Measurements from ENCODE around the gene NAGPA.
"Not testable (repeated sequence)": the region's sequence is repeated elsewhere in the genome, so short reads cannot be mapped to it uniquely, and the experiment has no call there.

Gene NAGPA

DNA sequence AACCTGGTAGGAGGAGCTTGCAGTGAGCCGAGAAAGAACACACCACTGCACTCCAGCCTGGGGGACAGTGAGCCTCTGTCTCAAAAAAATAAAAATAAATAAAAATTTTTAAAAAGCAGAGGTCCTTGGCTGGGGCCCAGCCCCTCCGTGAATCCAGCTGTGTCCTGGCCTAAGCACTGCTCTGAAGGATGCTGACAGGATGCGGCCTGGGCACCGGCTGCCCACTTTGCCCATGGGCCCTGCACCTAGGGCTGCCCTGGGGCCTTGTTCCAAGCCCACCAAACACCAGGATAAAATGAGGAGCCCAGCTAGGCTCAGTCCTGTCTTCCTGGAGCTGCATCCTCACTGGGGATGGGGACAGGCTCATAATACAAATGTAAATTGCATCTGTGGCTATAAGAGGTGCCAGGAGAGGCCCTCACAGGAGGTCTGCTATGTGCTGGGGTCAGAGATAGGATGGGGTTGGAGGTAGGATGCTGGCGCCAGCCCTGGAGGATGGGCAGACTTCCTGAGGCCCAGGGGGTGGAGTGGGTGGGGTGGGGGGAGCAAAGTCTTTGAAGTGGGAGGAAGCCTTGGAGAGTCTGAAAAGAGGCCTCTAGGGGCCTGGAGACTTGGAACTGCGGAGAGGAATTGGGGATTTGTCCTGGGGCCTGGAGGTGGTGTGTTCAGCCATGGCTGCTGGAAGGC, 25.8 kb upstream of the NAGPA start:
- DNase-seq = no peak

DNA sequence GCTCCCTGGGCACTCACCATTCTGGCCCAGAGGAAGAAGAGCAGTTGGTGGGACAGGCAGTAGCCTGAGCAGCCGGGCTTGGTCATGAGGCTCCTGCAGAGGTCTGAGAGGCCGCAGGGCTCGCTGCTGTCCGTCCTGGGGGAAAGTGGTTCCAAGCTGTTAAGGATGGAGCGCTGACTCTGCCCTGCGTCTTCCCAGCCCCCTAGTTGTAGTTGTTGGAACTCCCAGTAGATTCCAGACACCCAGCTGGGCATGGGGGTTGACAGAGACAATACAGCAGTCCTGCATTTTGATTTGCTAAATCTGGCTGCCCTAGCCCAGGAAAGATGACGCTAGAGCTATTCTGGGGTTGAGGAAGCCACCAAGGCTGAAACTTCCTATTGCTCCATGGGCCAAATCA, 24.7 kb upstream of the NAGPA start:
- no peak for DNase-seq

DNA sequence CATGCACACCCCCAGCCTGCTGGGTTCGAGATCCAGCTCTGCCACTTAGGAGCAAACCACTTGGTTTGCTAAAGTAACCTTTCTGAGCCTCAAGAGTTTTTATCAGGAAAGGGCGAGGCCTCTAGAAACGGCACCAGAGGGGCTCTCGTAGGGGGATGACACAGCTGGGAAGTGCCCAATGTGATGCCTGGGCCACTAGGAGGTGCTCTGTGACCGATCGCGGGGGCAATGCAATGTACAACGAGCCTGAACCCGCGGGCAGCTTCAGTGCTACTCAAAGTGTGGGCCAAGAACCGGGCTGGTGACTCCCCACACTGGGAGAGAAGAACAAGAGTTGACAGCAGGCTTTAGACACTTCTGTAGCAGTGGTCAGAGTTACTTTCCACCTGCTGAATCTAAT, 22.6 kb upstream of the NAGPA start:
- no peak for DNase-seq

DNA sequence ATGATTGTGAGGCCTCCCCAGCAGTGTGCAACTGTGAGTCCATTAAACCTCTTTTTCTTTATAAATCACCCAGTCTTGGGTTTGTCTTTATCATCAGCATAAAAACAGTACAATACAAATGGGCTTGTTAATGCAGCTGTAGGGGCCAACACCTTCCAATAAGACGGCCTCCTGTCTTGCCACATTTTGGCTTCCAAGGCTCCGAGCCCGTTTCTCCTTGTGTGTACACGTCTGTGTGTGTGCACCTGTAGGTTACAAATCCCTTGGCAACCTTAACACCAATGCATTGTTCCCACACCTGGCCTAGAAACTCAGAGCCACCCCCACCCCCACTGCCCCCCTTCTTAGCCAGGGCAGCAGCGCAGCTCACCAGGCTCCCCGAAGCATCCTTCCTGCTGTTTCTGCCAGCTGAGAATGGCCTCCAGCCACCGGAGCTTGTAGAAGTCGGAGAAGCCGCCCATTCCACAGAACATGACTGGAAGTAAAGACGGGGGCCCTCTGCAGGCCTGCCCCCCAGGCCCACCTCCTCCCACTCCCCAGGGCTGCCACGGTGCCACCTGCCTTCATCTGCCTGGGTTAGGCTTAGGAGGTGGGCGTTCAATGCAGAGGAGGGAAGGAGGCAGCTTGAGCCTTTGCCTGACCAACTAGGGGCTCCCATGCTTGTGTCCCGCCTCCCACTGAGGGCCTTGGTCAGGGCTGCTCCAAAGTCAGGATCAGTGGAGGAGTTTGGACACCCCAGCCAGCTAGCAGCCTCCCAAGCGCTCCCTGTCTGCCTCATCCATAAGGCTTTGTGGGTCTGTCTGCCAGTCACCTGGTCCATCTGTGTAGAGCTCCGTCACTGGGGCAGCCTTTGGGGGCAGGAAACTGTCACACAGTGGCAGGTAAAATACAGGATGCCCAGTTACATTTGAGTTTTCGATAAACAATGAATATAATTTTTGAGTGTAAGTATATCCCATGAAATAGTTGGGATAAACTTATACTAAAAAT, 21.4 kb upstream of the NAGPA start:
- DNase-seq = no peak

DNA sequence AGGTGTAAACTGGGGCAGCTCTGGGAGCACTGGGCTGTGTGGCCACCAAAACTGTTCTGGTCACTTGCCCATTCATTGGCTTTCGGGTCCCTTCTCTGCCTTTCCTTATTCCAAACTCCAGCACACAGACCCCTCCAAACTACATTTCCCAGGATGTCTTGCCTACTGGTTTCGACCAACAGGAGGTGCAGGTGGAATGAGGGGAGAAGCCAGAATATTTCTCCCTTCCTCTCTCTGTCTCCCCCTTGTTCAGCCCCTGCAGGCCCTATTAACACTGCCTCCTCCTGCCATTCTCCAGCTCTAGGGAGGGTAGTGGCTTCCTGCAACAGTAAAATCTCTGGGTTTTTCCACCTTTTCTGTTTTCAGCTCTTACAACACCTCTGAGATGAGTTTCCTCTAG, 13.2 kb upstream of the NAGPA start:
- DNase-seq = no peak

DNA sequence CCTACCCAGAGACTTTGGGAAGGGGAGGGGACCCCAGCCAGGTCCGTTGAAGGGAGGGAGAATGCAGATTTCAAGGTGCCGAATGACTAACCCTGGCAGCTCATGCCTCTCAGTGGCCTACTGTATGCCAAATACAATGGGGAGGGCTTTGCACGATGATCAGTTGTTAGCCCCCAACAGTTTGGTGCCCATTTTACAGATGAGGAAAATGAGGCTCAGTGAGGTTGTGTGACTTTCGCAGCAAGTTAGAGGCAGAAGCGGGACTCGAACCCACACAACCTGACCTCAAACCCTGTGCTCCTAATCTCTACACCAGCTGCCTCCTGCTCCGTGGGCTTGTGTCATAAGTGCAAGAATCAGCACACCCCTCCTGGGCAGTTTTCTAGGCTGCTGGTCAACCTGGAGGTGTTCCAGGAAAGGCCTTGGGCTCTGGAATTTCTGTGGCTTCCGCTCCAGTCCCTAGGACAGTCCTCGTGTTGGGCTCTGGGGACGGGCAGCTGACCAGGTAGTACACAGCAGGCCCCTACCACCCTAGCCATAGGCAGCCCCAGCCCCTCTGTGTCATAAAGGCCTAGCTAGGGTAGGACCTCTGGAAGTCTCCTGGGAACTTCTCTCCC, 11.9 kb upstream of the NAGPA start:
- DNase-seq = no peak

DNA sequence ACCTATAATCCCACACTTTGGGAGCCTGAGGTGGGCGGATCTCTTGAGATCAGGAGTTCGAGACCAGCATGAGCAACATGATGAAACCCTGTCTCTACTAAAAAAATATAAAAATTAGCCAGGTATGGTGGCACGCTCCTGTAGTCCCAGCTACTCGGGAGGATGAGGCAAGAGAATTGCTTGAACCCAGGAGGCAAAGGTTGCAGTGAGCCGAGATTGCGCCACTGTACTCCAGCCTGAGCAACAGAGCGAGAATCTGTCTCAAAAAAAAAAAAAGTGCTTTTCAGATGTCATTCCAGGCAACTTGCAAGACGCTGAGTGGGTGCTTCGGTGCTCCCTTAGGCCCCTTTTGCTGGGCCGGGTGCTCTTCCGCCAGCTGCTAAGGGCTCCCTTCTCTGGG, 10.8 kb upstream of the NAGPA start:
- not testable (repeated sequence) for DNase-seq

DNA sequence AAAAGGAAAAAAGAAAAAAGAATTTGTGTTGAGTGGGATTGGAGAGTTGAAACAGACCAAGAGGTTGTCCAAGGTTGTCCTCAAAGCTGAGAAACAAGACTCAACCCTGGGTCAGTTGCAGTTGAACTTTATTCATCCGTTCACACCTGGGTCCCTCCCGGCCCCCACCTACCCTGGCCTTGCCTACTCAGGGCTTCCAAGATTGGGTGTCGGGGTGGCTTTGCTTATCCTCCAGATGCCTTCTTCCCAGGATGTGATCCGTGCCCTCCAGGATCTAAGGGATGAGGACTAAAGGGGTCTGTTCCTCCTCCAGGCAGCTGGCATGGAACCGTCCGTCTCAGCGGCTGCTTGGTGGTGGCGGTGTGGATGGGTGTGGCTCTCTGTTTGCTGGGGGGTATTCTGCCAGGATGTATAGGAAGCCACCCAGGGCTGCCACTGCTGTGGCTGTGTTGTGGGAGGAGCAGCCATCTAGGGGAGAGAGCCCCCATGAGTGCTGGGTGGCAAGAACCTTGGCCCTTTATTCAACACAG, 10.3 kb upstream of the NAGPA start:
- DNase-seq = no peak

DNA sequence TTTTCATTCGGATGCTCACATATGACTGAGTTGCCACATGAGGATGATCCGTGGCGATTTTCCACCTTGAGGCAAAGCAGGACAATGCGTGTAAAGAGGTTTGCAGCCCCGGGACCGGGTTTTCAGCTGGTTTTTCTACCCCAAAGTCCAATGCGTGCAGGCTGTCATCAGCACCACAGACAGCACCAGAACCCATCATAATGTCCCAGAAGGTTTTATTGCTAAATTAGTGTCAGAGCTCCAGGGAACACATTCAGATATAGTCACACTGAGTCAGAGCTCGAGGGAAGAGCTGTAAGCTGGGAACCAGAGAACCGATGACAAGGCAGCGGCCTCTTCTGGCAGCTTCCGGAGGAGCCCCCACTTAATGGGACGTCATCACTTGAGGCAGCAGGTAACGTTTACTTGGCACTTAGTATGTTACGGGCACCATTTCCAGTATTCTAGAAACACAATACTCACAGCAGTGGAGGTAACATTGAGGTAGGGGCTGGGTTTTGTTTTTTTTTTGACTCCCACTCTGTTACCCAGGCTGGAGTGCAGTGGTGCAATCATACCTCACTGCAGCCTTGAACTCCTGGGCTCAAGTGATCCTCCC, 8.9 kb upstream of the NAGPA start:
- no peak for DNase-seq

DNA sequence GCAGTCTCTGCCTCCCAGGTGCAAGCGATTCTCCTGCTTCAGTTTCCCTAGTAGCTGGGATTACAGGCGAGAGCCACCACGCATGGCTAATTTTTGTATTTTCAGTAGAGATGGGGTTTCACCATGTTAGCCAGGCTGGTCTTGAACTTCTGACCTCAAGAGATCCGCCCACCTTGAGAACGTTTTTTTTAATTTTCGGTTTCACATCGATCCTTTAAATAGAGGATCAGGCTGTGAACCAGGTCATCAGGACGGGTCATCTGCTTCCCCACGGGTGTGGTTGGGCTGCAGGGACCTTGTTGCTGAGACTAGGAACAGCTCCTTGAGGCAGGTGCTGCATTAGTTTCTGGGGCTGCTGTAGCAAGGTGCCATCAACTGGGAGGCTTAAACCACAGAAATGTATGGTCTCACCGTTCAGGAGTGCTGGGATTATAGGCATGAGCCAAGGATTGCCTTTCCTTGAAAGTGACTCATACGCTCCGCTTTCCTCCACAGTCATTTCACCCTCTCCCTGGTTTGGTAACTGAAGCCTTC, 7.9 kb upstream of the NAGPA start:
- DNase-seq = no peak

DNA sequence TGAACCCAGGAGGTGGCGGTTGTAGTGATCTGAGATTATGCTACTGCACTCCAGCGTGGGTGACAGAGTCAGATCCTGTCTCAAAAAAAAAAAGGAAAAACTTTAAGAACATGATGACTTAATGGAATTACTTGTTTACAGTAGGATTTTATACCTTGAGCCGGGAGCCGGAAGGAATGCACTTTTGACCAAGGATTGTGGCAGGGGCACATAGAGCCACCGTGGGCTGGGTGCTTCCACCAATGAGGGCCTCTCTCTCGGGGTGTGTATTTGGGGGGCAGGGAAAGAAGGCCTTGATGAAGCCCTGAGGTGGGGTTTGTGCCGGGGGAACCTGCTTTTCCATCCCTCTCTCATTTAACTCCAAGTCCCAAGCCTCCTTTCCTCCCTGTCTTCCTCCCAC, 6.7 kb upstream of the NAGPA start:
- DNase-seq = no peak

DNA sequence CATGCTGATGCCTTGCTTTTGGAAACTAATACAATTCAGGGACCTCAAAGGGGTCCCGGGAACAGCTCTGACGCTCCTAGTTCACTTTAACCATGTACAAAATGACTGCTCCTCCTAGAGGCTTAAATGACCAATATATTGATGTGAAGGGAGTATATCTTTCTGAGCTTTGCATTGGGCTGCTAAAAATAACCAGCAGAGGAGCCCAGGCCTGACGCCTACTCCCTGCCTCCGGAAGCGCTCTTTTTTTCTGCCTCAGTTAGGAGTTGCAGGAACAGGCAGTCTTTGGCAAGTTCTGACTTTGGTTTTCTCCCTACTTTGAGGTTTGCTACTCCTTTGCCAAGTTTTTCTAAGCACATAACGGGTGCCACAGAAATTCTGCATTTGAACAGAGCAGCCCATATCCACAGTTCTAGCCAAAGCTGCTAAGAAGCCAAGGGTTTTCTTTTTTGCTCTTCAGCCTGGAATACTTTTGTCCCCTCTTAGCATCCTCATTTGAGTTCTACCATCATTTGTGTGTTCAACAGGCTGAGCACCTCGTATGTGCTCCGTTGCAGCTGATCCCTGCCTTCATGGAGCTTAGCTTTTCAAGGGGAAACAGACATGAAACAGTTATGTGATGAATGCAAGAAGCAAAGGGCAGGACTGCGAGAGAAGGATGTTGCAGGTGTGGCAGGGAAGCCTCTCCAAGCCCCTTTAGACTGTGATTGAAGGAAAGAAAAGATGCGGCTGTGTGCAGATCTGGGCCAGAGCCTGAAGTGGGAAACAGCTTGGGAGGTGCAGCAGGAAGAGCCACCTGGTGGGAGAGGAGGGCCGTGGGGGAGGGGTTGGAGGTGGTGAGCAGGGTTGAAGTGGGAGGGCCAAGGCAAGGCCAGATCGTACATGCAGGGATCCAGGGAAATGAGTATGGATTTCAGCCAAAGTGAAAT, 2.8 kb upstream of the NAGPA start:
- DNase-seq = no peak

DNA sequence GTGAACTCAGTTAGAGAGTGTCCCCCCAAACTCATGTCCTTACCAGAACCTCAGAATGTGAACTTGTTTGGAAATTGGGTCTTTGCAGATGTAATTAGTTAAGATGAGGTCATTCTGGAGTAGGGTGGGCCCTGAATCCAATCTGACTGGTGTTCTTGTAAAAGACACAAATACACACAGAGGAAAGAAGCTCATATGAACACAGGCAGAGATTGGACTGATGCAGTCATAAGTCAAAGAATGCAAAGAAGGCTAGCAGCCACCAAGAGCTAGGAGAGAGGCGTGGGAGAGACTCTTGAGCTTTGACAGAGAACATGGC, 2.1 kb upstream of the NAGPA start:
- no peak for DNase-seq

DNA sequence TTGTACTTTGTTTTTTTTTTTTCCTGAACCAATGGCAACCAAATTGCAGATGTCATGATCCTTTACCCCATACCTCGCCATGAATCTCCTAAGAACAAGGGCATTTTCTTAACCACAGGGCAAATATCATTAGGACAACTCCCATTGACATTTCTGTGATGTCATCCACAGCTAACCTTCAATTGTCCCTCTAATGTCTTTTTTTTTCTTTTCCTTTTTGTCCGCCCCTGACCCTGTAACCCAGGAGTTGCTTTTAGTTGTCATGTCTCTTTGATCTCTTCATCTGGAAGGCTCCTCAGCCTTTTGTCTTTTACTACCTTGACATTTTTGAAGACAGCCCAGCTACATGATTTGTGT, 410 bp upstream of the NAGPA start:
- DNase-seq = no peak

DNA sequence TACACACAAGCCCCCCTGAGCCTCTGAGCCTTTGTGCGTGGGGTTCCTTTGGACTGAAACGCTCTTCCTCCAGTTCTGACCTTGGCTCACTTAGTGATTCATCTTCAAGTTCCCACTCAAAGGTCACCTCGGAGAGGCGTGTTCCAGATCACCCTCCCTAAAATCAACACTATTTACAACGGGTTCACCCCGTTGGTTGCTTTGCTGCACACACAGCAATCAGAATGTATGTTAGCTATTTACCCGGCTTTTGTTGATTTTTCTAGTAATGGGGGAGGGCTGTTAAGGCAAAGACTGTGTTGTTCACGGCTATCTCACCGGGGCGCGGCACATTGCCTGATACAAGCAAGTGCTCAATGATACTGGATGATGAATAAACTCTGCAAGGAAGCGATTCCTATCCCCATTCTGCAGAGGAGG, 977 bp downstream of the NAGPA start:
- DNase-seq = no peak

DNA sequence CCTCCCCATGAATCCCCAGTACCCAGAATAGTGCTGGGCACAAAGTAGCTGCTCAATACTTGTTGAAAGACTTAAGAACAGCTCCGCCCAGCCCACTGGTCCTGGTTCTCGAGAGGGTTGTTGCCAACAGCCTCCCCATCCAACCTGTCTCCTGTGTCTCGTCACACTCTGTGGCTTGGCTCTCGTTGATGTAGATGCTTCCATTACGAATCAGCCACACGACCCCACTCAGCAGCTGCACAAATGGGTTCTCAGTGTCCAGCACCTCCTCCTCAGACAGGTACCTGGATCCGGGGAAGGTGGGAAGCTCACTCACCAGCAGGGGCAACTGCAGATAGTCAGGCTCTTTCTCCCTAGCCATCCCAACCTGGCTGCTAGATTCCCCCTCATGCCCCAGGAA, 2.1 kb downstream of the NAGPA start:
- no peak for DNase-seq

DNA sequence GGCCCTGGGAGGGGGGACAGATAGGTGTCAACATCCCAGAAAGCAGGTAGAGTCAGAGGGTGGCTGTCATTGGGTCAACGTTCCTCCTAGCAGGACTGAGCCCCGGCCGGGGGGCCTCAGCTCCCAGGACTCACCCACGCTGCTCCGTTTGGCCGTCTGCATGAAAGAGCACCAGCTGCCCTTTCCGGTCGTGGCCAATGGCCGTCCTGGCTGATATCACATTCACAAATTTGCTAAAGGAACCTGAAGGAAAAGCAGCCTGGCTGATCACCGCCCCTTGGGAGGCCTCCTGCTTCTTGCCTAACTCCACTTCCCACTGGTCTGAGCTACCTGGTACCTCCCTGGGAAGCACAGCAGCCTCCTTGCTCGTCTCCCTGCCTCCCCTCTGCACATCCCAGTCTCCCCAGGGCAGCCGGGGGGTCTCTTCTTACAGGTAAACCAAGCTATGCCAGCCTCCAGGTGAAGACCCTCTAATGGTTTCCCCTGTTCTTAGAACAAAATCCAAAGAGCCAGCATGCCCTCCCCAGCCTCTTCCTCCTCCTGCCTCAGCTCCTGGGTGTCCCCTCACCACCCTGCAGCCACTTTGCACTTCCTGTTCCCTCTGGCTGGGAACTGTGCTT, 3.4 kb downstream of the NAGPA start:
- DNase-seq = no peak

DNA sequence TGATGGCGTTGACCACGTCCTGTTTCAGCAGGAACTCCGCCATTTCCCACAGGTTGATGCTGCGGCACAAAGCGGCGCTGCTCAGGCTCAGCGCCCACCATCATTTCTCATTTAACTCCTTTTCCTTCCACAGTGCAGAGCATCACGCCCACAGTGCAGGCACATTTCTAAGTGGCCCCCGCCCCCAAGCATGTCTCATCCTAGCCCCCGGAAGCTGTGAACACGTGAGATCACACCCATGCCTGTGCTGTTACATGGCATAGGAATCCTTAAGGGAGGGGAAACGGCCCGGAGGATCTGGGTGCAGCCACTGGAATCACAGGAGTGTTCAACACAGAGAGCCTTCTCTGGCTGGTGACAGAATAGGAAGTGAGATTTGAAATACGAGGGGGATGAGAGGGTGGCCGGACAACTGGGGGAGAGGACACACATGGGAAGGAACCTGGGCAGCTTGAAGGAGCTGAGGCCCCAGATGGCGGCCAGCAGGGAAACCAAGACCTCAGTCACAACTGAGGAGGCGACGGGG, 4.7 kb downstream of the NAGPA start:
- DNase-seq = no peak

DNA sequence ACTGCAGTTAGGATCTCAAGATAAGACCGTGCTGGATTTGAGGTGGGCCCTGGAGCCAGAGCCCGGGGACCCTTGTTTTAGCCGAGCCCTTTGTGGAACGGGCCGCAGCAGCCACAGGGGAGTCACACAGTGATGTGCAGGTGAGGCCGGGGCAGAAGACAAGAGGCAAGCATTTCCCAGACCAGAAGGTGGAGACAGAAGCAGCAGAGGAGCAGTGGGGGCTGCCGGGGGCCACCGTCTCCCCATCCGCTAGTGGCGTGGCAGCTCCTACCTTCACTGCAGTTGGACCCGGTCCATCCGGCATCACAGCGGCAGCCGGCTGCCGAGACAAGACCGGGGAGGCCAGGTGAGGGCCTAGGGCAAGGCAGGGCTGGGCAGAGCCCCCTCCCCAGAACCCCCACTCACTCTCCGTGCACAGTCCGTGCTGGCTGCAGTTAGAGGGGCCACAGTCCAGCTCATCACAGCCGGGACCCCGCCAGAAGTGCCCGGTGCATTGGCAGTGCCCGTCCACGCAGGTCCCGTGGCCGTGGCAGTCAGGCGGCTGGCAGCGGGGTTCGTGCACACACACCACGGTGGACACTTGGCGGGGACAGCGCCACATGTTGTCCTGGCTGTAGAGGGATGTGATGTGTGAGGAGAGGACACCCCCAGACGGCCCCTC, 6.0 kb downstream of the NAGPA start:
- no peak for DNase-seq

DNA sequence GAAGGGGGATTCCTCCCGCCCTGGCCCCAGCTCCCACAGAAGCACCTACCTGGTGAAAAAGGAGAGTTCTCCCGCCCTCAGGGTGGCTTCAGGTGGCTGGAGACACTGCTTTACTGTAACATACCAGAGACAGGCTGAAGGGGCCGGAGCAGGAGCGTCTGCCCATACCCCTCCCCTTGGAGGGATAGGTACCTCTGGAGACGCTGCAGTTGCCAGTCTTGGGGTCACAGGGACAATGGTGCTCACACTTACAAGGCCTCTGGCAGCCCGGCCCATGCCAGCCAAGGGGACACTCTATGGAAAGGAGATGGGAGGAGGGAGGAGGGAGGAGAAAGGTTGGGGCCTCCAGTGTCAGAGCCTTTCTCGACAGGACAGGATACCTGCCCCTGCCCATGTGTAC, 6.6 kb downstream of the NAGPA start:
- no peak for DNase-seq

DNA sequence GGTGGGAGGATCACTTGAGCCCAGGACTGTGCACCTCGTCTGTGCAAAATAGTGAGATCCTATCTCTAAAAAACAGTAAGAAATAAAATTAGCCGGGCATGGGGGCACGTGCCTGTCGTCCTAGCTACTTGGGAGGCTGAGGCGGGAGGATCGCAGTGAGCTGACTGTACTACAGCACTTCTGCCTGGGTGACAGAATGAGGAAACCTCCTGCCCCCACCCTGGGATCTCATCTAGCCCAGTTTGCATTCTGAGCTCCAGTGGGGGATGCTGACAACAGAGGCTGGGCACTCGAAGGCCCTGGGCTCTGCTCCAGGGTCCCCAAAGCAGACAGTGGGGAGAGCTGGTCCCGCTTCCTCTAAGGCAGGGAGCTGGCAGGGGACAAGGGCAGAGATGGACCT, 7.1 kb downstream of the NAGPA start:
- DNase-seq = no peak
